ENCODE measurements around the gene ANO4.

Gene ANO4

DNA sequence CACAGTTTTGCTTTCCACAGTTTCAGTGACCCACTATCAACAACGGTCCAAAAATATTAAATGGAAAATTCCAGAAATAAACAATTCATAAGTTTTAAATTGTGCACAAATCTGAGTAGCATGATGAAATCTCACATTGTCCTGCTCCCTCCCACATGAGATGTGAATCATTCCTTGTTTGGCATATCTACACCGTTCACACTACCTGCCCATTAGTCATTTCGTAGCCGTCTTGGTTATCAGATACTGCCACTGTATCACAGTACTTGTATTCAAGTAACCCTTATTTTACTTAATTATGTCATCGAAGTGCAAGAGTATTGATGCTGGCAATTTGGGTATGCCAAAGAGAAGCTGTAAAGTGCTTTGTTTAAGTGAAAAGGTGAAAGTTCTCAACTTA is 270.1 kb downstream of the ANO4 start:
- TF ChIP-seq CTCF (IDR thresholded peaks at IDR 0.05; ENCODE audit: low read depth, low read length) = no peak
- in situ Hi-C loops (cut with HindIII; ENCODE audit: low sequenced_read_pairs) = no loop called here
- DNase-seq (ENCODE audit: low read depth, low spot score) = no peak
- no peak overlapping the region for H3K4me3 ChIP-seq (ENCODE audit: low read depth, low read length)

DNA sequence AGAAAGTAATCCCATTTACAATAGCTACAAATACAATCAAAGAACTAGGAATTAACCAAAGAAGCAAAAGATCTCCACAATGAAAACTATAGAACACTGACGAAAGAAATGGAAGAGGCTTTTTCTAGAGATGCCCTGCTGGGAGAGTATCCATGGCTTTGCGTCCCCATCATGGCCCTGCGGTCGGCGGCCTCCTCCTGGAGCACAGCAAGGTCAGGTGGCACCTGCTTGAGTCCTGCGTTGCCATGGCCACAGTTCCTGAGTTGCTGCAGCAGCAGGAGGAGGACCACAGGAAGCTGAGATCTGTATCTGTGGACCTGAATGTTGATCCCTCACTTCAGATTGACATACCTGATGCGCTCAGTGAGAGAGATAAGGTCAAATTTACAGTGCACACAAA is 271.9 kb downstream of the ANO4 start:
- in situ Hi-C loops (cut with HindIII; ENCODE audit: low sequenced_read_pairs) = no loop called here
- DNase-seq (ENCODE audit: low read depth, low spot score) = no peak
- no peak overlapping the region for H3K4me3 ChIP-seq (ENCODE audit: low read depth, low read length)
- no peak for TF ChIP-seq CTCF (IDR thresholded peaks at IDR 0.05; ENCODE audit: low read depth, low read length)

DNA sequence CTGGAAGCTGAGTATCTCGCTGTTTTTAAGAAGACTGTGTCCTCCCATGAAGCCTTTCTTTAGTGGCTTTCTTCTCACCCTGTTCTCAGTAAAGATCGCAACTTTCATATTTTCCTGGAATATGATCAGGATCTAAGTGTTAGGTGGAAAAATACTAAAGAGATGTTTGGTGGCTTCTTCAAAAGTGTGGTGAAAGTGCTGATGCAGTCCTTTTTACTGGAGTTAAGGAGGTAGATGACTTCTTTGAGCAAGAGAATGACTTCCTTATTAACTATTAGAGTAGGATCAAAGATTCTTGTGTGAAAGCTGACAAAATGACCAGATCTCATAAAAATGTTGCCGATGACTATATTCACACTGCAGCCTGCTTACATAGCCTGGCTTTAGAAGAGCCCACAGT is 273.8 kb downstream of the ANO4 start:
- TF ChIP-seq CTCF (IDR thresholded peaks at IDR 0.05; ENCODE audit: low read depth, low read length) = no peak
- DNase-seq (ENCODE audit: low read depth, low spot score) = no peak
- H3K4me3 ChIP-seq (ENCODE audit: low read depth, low read length) = no peak overlapping the region
- in situ Hi-C loops (cut with HindIII; ENCODE audit: low sequenced_read_pairs) = no loop called here

DNA sequence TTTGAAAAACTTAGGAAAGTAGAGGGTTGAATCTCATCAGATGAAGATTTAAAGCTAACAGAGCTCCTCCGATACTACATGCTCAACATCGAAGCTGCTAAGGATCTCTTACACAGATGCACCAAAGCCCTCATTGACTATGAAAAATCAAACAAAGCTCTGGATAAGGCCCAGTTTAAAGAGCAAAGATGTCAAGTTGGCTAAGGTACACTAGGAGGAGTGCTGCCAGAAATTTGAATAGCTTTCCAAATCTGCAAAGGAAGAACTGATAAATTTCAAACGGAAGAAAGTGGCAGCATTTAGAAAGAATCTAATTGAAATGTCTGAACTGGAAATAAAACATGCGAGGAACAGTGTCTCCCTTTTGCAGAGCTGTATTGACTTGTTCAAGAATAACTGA is 274.3 kb downstream of the ANO4 start:
- no peak for DNase-seq (ENCODE audit: low read depth, low spot score)
- in situ Hi-C loops (cut with HindIII; ENCODE audit: low sequenced_read_pairs) = no loop called here
- H3K4me3 ChIP-seq (ENCODE audit: low read depth, low read length) = no peak overlapping the region
- no peak for TF ChIP-seq CTCF (IDR thresholded peaks at IDR 0.05; ENCODE audit: low read depth, low read length)

DNA sequence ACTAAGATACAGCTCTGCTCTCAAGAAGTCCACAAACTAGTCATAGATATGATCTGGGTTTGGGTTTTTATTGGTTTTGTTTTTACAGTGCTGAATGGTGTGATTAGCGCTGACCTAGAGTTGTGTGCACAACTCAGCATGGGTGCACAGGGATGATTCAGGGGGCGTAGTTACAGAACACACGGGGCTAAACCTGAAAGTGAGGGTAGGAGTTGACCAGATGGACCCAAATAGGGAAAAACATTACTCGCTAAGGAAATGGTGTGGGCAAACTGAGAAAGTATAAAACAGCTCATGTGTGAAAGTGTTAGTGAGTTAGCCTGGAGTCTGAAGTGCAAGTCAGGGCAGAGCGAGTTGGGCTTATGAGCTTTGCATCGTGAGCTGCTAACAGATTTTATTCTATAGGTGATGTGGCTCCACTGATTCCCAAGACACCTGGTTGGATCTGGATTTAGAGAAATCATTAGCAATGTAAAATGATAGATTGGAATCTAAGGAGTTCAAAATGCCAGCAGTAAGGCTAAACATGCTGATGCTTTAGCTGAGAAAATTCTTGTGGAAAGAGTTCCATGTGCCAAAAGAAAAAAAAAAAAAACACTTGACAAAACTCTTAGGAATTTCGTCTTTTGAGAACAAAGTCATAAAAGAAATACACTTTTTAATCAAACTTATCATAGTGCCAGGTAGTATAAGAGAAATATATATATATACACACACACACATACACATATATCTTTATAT is 280.5 kb downstream of the ANO4 start:
- no peak for TF ChIP-seq CTCF (IDR thresholded peaks at IDR 0.05; ENCODE audit: low read depth, low read length)
- no peak overlapping the region for H3K4me3 ChIP-seq (ENCODE audit: low read depth, low read length)
- no peak for DNase-seq (ENCODE audit: low read depth, low spot score)
- in situ Hi-C loops (cut with HindIII; ENCODE audit: low sequenced_read_pairs) = no loop called here

DNA sequence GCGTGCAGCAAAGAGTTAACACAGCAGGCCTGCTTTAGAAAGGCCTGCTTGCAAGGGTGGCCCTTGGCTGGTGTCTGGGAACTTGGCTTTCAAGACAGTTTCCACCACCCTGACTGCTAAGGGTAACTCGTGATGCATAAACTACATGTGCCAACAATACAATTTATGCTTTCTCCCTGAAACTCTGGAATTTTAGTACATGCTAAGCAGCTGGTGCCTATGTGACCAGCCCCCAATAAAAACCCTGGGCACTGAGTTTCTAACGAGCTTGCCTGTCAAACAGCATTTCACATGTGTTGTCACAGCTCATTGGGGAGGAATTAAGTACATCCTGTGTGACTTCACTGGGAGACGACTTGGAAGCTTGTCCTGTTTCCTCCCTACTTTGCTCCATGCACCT is 282.3 kb downstream of the ANO4 start:
- in situ Hi-C loops (cut with HindIII; ENCODE audit: low sequenced_read_pairs) = no loop called here
- H3K4me3 ChIP-seq (ENCODE audit: low read depth, low read length) = no peak overlapping the region
- TF ChIP-seq CTCF (IDR thresholded peaks at IDR 0.05; ENCODE audit: low read depth, low read length) = no peak
- no peak for DNase-seq (ENCODE audit: low read depth, low spot score)
